Testis (tissue), 2 donors: ENCODE measurements around the gene RTL5.

Experiments
- POLR2A ChIP-seq: fragments of 450-650 bp; IDR thresholded peaks from one replicate; pipeline ENCODE4 v1.6.1; 2017; ENCODE audit warnings: antibody characterized with exemption, mild to moderate bottlenecking, moderate library complexity
- TF ChIP-seq, protein P1 (sequence below), 3 experiments: fragments of 450-650 bp in 2 of 3; fragments of 200-600 bp in 1 of 3; sonication (generic) in 1 of 3; IDR thresholded peaks; one replicate each; pipeline ENCODE4 v1.5.1; 2016 to 2019; ENCODE audit warnings: antibody characterized with exemption in 3 of 3, mild to moderate bottlenecking in 2 of 3, moderate library complexity in 1 of 3

DNA sequence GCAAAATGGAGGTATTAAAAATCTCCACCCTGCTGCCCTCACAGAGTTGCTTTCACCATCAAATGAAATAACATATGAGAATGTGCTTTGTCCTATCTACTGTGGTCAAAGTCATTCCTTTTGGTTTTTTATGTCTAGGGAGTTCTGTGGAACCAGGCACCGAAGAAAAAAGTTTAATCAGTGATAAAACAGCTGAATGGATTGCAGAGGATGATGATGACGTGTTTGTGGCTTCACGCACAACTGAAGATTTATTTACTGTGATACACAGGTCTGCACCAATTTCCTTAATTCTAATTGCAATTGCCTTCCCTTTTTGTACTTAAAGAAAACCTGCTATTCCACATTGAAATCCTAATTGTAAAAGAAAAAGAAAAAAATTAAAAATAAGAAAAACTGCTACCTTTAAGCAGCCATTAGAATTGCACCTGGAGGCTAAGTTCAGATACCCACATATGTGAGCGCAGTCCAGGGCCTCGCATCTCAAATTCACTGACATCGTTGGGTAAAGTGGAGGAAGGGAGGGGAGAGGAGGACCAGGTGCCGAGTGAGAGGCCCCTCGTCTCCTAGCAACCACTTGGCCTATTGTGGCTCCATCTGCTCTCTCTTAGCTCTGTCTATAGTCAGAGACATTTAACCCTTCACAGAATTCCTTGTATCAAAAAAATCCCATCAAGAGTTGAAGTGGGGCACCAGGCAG lies 10.5 kb upstream of the RTL5 start:
- TF ChIP-seq, protein P1, sequence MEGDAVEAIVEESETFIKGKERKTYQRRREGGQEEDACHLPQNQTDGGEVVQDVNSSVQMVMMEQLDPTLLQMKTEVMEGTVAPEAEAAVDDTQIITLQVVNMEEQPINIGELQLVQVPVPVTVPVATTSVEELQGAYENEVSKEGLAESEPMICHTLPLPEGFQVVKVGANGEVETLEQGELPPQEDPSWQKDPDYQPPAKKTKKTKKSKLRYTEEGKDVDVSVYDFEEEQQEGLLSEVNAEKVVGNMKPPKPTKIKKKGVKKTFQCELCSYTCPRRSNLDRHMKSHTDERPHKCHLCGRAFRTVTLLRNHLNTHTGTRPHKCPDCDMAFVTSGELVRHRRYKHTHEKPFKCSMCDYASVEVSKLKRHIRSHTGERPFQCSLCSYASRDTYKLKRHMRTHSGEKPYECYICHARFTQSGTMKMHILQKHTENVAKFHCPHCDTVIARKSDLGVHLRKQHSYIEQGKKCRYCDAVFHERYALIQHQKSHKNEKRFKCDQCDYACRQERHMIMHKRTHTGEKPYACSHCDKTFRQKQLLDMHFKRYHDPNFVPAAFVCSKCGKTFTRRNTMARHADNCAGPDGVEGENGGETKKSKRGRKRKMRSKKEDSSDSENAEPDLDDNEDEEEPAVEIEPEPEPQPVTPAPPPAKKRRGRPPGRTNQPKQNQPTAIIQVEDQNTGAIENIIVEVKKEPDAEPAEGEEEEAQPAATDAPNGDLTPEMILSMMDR (IDR thresholded peaks at IDR 0.05) = no peak
- no peak for TF ChIP-seq POLR2A
